Testis (tissue), 3 donors: Measurements from ENCODE around the gene TRIM52. TPM values are rescaled to one million over a fixed set of nuclear protein-coding genes. Genes with fewer than 3 reads are reported as not detected.

Experiments
- DNase-seq: peaks from one replicate; pipeline ENCODE4 v3.0.0-alpha.2; 2019
- H3K27ac ChIP-seq, 2 donors: fragments of 200-600 bp; sonication (generic); one replicate each; pipeline ENCODE4 v1.5.1; 2019
- H3K27me3 ChIP-seq: fragments of 200-600 bp; sonication (generic); one replicate; pipeline ENCODE4 v1.5.1; 2019
- H3K36me3 ChIP-seq: fragments of 200-600 bp; sonication (generic); one replicate; pipeline ENCODE4 v1.5.1; 2017; ENCODE audit warnings: low read depth; ENCODE audit errors: missing control alignments
- H3K4me1 ChIP-seq: fragments of 200-600 bp; sonication (generic); one replicate; pipeline ENCODE4 v1.5.1; 2019
- H3K4me3 ChIP-seq, 2 donors: fragments of 200-600 bp; sonication (generic); one replicate each; pipeline ENCODE4 v1.5.1; 2017 to 2019
- H3K9me3 ChIP-seq: fragments of 200-600 bp; sonication (generic); one replicate; pipeline ENCODE4 v1.5.1; 2017
- CTCF ChIP-seq, 3 experiments: fragments of 450-650 bp in 2 of 3; fragments of 200-600 bp in 1 of 3; sonication (generic) in 1 of 3; IDR thresholded peaks; one replicate each; pipeline ENCODE4 v1.5.1; 2016 to 2019; ENCODE audit warnings: antibody characterized with exemption in 3 of 3, mild to moderate bottlenecking in 2 of 3, moderate library complexity in 1 of 3
- POLR2A ChIP-seq: fragments of 450-650 bp; IDR thresholded peaks from one replicate; pipeline ENCODE4 v1.6.1; 2017; ENCODE audit warnings: antibody characterized with exemption, mild to moderate bottlenecking, moderate library complexity
- WGBS, 2 donors: methylation state at CpG; one replicate each; pipeline ENCODE4 v1.1.5; 2018; 5-methylcytosine and 5-hydroxymethylcytosine counted together
- intact Hi-C: fragments of 100-400 bp; cut with DNase I; formaldehyde crosslinking; loops from one replicate; pipeline ENCODE4 v1.15.1; 2023; ENCODE audit warnings: low total_unique reads
- polyA plus RNA-seq: library from polyadenylated mRNA; stranded (reverse); fragments of 350-450 nt; fragmentation: Illumina TruSeq; extraction: RNeasy Lipid Tissue Mini Kit (QIAGEN cat#74804); gene quantifications from one replicate; pipeline ENCODE4 v1.2.3, GENCODE V29; 2014; ENCODE audit warnings: low read depth, low replicate concordance; ENCODE audit not compliant: insufficient read depth
- total RNA-seq, 2 donors: library from RNA; depleted of rRNA; stranded (reverse); fragments of >200 nt; gene quantifications; one replicate each; pipeline ENCODE4 v1.2.3, GENCODE V29; 2016

TRIM52 gene
- total and polyA plus RNA-seq, 3 donors from 2014 or later, result 19.3 to 32.8 (median 28.4) TPM

- DNase-seq, result no peak
- WGBS, 2 donors, result 40 to 49% methylated on average over 6 of the region's 6 CpGs
- H3K4me3 ChIP-seq, result no peak overlapping the region
- no peak overlapping the region for H3K27ac ChIP-seq
- intact Hi-C loops, result no loop called here
- TF ChIP-seq CTCF (IDR thresholded peaks at IDR 0.05) (no peak), POLR2A (no peak)
- no peaks in the 10 kb centered on the region for H3K36me3 ChIP-seq
- H3K9me3 ChIP-seq, result no peaks in the 10 kb centered on the region
- no peaks in the 10 kb centered on the region for H3K27me3 ChIP-seq
- peaks cover 30% of the 10 kb centered on the region for H3K4me1 ChIP-seq
Measured at GRCh38 chr5:181241393-181241975, 19.5 kb downstream of the TRIM52 start.

- Histone ChIP-seq H3K9me3 (no peaks in the 10 kb centered on the region), H3K36me3 (no peaks in the 10 kb centered on the region), H3K4me3 (no peak overlapping the region), H3K27ac (no peak overlapping the region), H3K27me3 (no peaks in the 10 kb centered on the region), H3K4me1 (peaks cover 14% of the 10 kb centered on the region)
- 91 to 94% methylated on average over 9 of the region's 9 CpGs for WGBS, 2 donors
- DNase-seq, result no peak
- intact Hi-C loops, result no loop called here
- TF ChIP-seq CTCF (IDR thresholded peaks at IDR 0.05) (no peak), POLR2A (no peak)
Measured at GRCh38 chr5:181239062-181239663, 21.8 kb downstream of the TRIM52 start.

DNA sequence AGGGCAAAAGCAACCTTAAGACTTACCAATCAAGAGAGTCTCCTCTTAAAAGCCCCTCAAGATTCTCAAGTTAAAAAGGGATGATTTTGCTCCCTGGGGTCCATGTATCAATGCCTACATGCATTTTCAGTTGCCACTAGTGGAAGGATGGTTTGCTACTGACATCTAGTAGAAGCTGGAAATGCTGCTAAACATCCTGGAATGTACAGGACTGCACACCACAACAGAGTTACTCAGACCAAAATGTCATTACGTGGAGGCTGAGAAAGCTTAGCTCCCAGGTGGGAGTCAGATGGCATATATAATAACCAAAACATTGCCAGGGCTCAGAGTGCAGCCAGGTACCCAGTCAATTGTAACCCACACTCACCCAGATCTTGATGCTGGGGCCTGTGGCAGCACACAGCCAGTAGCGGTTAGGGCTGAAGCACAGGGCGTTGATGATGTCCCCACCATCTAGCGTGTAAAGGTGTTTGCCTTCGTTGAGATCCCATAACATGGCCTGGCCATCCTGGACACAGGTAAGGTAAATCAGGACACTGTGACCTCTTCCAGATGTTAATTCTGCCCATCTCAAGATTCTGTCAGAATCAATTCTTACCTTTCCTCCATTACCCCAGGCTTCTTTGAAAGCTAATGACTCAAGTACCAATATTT, 23.1 kb downstream of the TRIM52 start:
- intact Hi-C loops, result no loop called here
- Histone ChIP-seq H3K9me3 (no peaks in the 10 kb centered on the region), H3K27me3 (no peaks in the 10 kb centered on the region), H3K4me3 (no peak overlapping the region), H3K27ac (no peak overlapping the region), H3K36me3 (no peaks in the 10 kb centered on the region), H3K4me1 (peaks cover 14% of the 10 kb centered on the region)
- TF ChIP-seq CTCF (IDR thresholded peaks at IDR 0.05) (no peak), POLR2A (no peak)
- WGBS, 2 donors, result 90 to 91% methylated on average over 5 of the region's 5 CpGs
- DNase-seq, result no peak

- H3K27me3 ChIP-seq, result no peaks in the 10 kb centered on the region
- no peak overlapping the region for H3K4me3 ChIP-seq
- no peak for DNase-seq
- no peak overlapping the region for H3K27ac ChIP-seq
- H3K9me3 ChIP-seq, result no peaks in the 10 kb centered on the region
- no peaks in the 10 kb centered on the region for H3K36me3 ChIP-seq
- intact Hi-C loops, result no loop called here
- 87 to 88% methylated on average over 10 of the region's 10 CpGs for WGBS, 2 donors
- no peak for TF ChIP-seq POLR2A
- TF ChIP-seq CTCF (IDR thresholded peaks at IDR 0.05), result no peak
- H3K4me1 ChIP-seq, result peaks cover 8% of the 10 kb centered on the region
Measured at GRCh38 chr5:181236954-181237641, 23.8 kb downstream of the TRIM52 start.
